Measurements from ENCODE around the gene PHYKPL. TPM values are rescaled to one million over a fixed set of nuclear protein-coding genes. Genes with fewer than 3 reads are reported as not detected.

Gene PHYKPL
- total RNA-seq, 1 experiment from 2014 or later = 53.7 TPM

Other genes starting within 250 kb of the PHYKPL start
- not detected in 2 replicates for gene PROP1, start 236.6 kb downstream of the PHYKPL start, total RNA-seq (2014; rRNA removed; shearing (Covaris generic))
- 0.27 and 0.38 TPM in 2 replicates for gene N4BP3, start 119.3 kb downstream of the PHYKPL start, total RNA-seq (2014; rRNA removed; shearing (Covaris generic))
- gene RMND5B, start 101.8 kb downstream of the PHYKPL start, total RNA-seq (2014; rRNA removed; shearing (Covaris generic)) = 24.1 and 25.2 TPM in 2 replicates
- 288 and 307 TPM in 2 replicates for gene NHP2, start 78.9 kb downstream of the PHYKPL start, total RNA-seq (2014; rRNA removed; shearing (Covaris generic))
- gene GMCL2, start 45.4 kb downstream of the PHYKPL start, total RNA-seq (2014; rRNA removed; shearing (Covaris generic)) = not detected in 2 replicates
- 110 and 135 TPM in 2 replicates for gene HNRNPAB, start 28.3 kb downstream of the PHYKPL start, total RNA-seq (2014; rRNA removed; shearing (Covaris generic))

Data from NCI-H460 (cell line).